HCT116 (cell line): ENCODE measurements around the gene SNN. TPM values are rescaled to one million over a fixed set of nuclear protein-coding genes. Genes with fewer than 3 reads are reported as not detected.

Source experiments
- ATAC-seq: fragments of 200-7000 bp; cut with Tn5 transposase; 2 replicates; pipeline ENCODE4 v1.9.1; 2020; ENCODE audit warnings: mild to moderate bottlenecking, moderate library complexity
- BruUV-seq: library from RNA; stranded (reverse); fragments of 400-500 nt; replicated peaks from 2 replicates; lab custom pipeline; 2021; lab: Mats Ljungman, UMichigan
- CTCF ChIA-PET: fragments of 300-600 bp; sonication (Branson Sonifier 250); formaldehyde crosslinking; loops from one replicate; lab custom pipeline; 2021; ENCODE audit warnings: antibody characterized with exemption; lab: Charles Lee
- POLR2A ChIA-PET: fragments of 300-600, 350-600 bp; sonication (Branson Sonifier 250); formaldehyde crosslinking; loops from one replicate; lab custom pipeline; 2021; ENCODE audit warnings: antibody characterized with exemption; lab: Charles Lee
- RAD21 ChIA-PET, 2 experiments: fragments of 300-600 bp; sonication (Branson Sonifier 250); formaldehyde crosslinking; loops; one replicate each; lab custom pipeline; 2023; ENCODE audit warnings: low total read pairs in 2 of 2; ENCODE audit not compliant: uncharacterized antibody in 2 of 2, unreplicated experiment in 2 of 2, low non-redundant PET in 1 of 2; lab: Charles Lee
- DNase-seq: peaks from one replicate; pipeline ENCODE4 v3.0.0-alpha.2; 2010; ENCODE audit warnings: low read depth, low spot score
- H2AFZ ChIP-seq: fragments of 200-600 bp; shearing (Covaris generic), sonication (generic); 2 replicates; pipeline ENCODE4 v1.6.1; 2017; ENCODE audit warnings: low read depth, mixed run types, mixed read lengths, antibody characterized with exemption, low read length; ENCODE audit not compliant: poor library complexity, severe bottlenecking
- H3K27ac ChIP-seq: 2 replicates; pipeline ENCODE4 v1.5.1; 2012; ENCODE audit warnings: low read depth, low read length
- H3K27me3 ChIP-seq: fragments of 200-600 bp; sonication (generic); 2 replicates; pipeline ENCODE4 v1.6.1; 2016; ENCODE audit warnings: mixed run types, low read length, mixed read lengths; ENCODE audit not compliant: insufficient read depth
- H3K36me3 ChIP-seq, 2 experiments: fragments of 200-500 bp in 1 of 2; fragments of 200-600 bp in 1 of 2; sonication (Bioruptor generic) in 1 of 2; sonication (generic) in 1 of 2; 2 replicates each; pipeline versions ENCODE4 v1.5.1 to v1.6.1; 2014 to 2016; ENCODE audit warnings: low read length in 2 of 2, inconsistent platforms in 1 of 2, mixed read lengths in 1 of 2, mixed run types in 1 of 2; ENCODE audit not compliant: insufficient read depth in 2 of 2, control insufficient read depth in 1 of 2
- H3K4me1 ChIP-seq, 2 experiments: fragments of 200-600 bp in 1 of 2; sonication (generic) in 1 of 2; 2 replicates each; pipeline versions ENCODE4 v1.5.1 to v1.6.1; 2012 to 2017; ENCODE audit warnings: low read length in 2 of 2, inconsistent platforms in 1 of 2, mild to moderate bottlenecking in 1 of 2, mixed read lengths in 1 of 2, mixed run types in 1 of 2, moderate library complexity in 1 of 2; ENCODE audit not compliant: insufficient read depth in 2 of 2, control insufficient read depth in 1 of 2
- H3K4me2 ChIP-seq: fragments of 200-600 bp; sonication (generic); 2 replicates; pipeline ENCODE4 v1.6.1; 2017; ENCODE audit warnings: mixed run types, low read length, mixed read lengths
- H3K4me3 ChIP-seq, 2 experiments: fragments of 200-600 bp in 1 of 2; sonication (generic) in 1 of 2; replicated peaks in 1 of 2; 2 replicates each; pipeline ENCODE4 v1.5.1; 2011 to 2016; ENCODE audit warnings: low read length in 2 of 2, control low read depth in 1 of 2, low read depth in 1 of 2, mild to moderate bottlenecking in 1 of 2, mixed read lengths in 1 of 2, mixed run types in 1 of 2
- H3K79me2 ChIP-seq: fragments of 200-600 bp; sonication (generic); 2 replicates; pipeline ENCODE4 v1.6.1; 2017; ENCODE audit warnings: mild to moderate bottlenecking, mixed run types, low read length, moderate library complexity, mixed read lengths; ENCODE audit not compliant: insufficient read depth
- H3K9ac ChIP-seq: fragments of 200-600 bp; sonication (generic); 2 replicates; pipeline ENCODE4 v1.6.1; 2016; ENCODE audit warnings: low read length, mixed read lengths
- H3K9me2 ChIP-seq: fragments of 200-600 bp; sonication (generic), shearing (Covaris generic); 2 replicates; pipeline ENCODE4 v1.6.1; 2017; ENCODE audit warnings: mixed run types, mild to moderate bottlenecking, moderate library complexity; ENCODE audit not compliant: insufficient read depth
- H3K9me3 ChIP-seq, 2 experiments: fragments of 200-500 bp in 1 of 2; fragments of 200-600 bp in 1 of 2; sonication (Bioruptor generic) in 1 of 2; sonication (generic) in 1 of 2; 2 replicates each; pipeline ENCODE4 v1.6.1; 2014 to 2017; ENCODE audit warnings: low read length in 2 of 2, mixed read lengths in 2 of 2, inconsistent platforms in 1 of 2, low read depth in 1 of 2, mild to moderate bottlenecking in 1 of 2, mixed run types in 1 of 2, moderate library complexity in 1 of 2; ENCODE audit not compliant: control insufficient read depth in 1 of 2, insufficient read depth in 1 of 2
- H4K20me1 ChIP-seq: fragments of 200-600 bp; sonication (generic), shearing (Covaris generic); 2 replicates; pipeline ENCODE4 v1.6.1; 2017; ENCODE audit warnings: mixed run types, mild to moderate bottlenecking, moderate library complexity; ENCODE audit not compliant: insufficient read depth
- CTCF ChIP-seq, 3 experiments: fragments of 200-600 bp in 1 of 3; sonication (generic) in 1 of 3; IDR thresholded peaks in 2 of 3; conservative IDR thresholded peaks in 1 of 3; 2 replicates each; pipeline ENCODE4 v1.5.1; 2012 to 2017; ENCODE audit warnings: low read depth in 2 of 3, low read length in 2 of 3, antibody characterized with exemption in 1 of 3, borderline replicate concordance in 1 of 3, control low read depth in 1 of 3, mild to moderate bottlenecking in 1 of 3, mixed read lengths in 1 of 3, mixed run types in 1 of 3, moderate library complexity in 1 of 3; ENCODE audit not compliant: insufficient read depth in 1 of 3
- ELF1 ChIP-seq: IDR thresholded peaks from 2 replicates; pipeline ENCODE4 v1.6.1; 2012; ENCODE audit warnings: low read depth, borderline replicate concordance
- EZH2phosphoT487 ChIP-seq: fragments of 200-600 bp; IDR thresholded peaks from 2 replicates; pipeline ENCODE4 v1.6.1; 2018; ENCODE audit warnings: antibody characterized with exemption, borderline replicate concordance
- MAX ChIP-seq: IDR thresholded peaks from 2 replicates; pipeline ENCODE4 v1.6.1; 2012
- POLR2A ChIP-seq: IDR thresholded peaks from 2 replicates; pipeline ENCODE4 v1.7.0; 2011; ENCODE audit warnings: borderline replicate concordance; ENCODE audit not compliant: insufficient read depth, insufficient read length; ENCODE audit errors: extremely low read depth
- REST ChIP-seq: IDR thresholded peaks from 2 replicates; pipeline ENCODE4 v1.6.1; 2012; ENCODE audit warnings: low read depth
- YY1 ChIP-seq: IDR thresholded peaks from 2 replicates; pipeline ENCODE4 v1.6.1; 2011; ENCODE audit warnings: low read length, low read depth, moderate library complexity, mild to moderate bottlenecking; ENCODE audit not compliant: insufficient replicate concordance; ENCODE audit errors: extremely low read depth
- ZFX ChIP-seq: fragments of 450-650 bp; IDR thresholded peaks from 2 replicates; pipeline ENCODE4 v1.6.1; 2017
- intact Hi-C: fragments of 100-400 bp; cut with micrococcal nuclease; formaldehyde crosslinking; loops from 2 replicates; pipeline ENCODE4 v1.10.0; 2022
- total RNA-seq: library from RNA; stranded (reverse); gene quantifications from one replicate; pipeline ENCODE4 v1.2.1, GENCODE V29; 2021; ENCODE audit not compliant: unreplicated experiment

Gene SNN
- total RNA-seq, 1 experiment from 2014 or later, result 12.2 TPM

GRCh38 chr16:11636172-11636721, 32.0 kb upstream of the SNN start:
- ChIA-PET RAD21 (no interaction called here), POLR2A (interaction anchor here (1.1 kb wide), 1 partner anchor 9 kb away, joined by 5 read pairs; no protein-coding TSS in a partner anchor), CTCF (interaction anchor here (1.0 kb wide), 1 partner anchor 228 kb away, joined by 3 read pairs; no protein-coding TSS in a partner anchor)
- H3K79me2 ChIP-seq, result no peaks in the 10 kb centered on the region
- TF ChIP-seq CTCF (IDR thresholded peaks at IDR 0.05 in 2 of 3, conservative IDR thresholded peaks at IDR 0.05 in 1 of 3; ENCODE audit: borderline replicate concordance in 1 of 3, insufficient read depth in 1 of 3, low read depth in 2 of 3, low read length in 2 of 3) (no peak), REST (no peak), ZFX (no peak), ELF1 (no peak), YY1 (no peak), EZH2phosphoT487 (no peak), POLR2A (no peak), MAX (no peak)
- H3K4me1 ChIP-seq, result peaks cover 26 to 30% of the 10 kb centered on the region in 2 experiments
- H3K9me3 ChIP-seq, result no peaks in the 10 kb centered on the region
- no peaks in the 10 kb centered on the region for H3K27me3 ChIP-seq
- H3K4me2 ChIP-seq, result no peak overlapping the region
- H3K4me3 ChIP-seq, result no peak overlapping the region
- no peak overlapping the region for H3K9ac ChIP-seq
- intact Hi-C loops, result no loop called here
- no peaks in the 10 kb centered on the region for H3K9me2 ChIP-seq
- peak; percentile 38 for ATAC-seq
- no peak overlapping the region for H2AFZ ChIP-seq
- DNase-seq, result no peak
- no peaks in the 10 kb centered on the region for H4K20me1 ChIP-seq
- H3K27ac ChIP-seq, result no peak overlapping the region
- H3K36me3 ChIP-seq, result no peaks in the 10 kb centered on the region
- BruUV-seq, result no TSS peak
